ENCODE results near the gene MBD6. TPM values are rescaled to one million over a fixed set of nuclear protein-coding genes. Genes with fewer than 3 reads are reported as not detected.
"Not testable (repeated sequence)": the region's sequence is repeated elsewhere in the genome, so short reads cannot be mapped to it uniquely, and the experiment has no call there.

The MBD6 gene
- total and polyA plus RNA-seq, 3 experiments from 2014 or later: 4.2 to 54.7 (median 49.0) TPM

DNA sequence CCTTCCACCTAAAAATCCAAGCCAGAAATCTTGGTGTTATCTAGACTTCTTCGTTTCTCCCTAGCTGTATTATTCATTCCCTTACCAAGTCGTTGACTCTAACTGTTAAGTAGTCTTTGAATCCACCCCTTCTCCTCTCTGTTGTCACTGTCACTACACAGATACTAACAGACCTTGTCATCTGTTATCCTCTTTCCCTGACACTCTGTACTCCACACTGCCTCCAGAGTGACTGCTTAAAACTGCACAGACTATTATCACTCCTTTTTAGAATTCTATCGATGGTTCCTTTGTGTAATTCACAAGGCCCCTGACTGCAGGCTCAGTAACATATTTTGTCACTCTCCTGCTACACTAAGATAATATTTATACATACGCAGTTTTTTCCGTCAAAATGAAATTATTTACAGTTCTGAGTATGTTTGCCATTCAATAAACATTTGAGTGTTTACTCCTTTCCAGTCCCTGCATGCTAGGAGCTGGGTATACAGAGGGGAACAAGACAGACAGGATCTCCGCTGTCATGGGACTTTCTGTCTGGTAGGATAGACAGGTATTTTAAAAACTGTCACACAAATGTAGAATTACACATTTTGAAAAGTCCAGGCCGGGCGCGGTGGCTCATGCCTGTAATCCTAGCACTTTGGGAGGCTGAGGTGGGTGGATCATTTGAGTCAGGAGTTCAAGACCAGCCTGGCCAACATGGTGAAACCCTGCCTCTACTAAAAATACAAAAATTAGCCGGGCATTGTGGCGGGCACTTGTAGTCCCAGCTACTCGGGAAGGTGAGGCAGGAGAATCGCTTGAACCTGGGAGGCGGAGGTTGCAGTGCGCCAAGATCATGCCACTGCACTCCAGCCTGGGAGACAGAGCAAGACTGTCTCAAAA, 31.0 kb upstream of the MBD6 start:
- Mint-ChIP-seq H3K4me3 (peak overlapping the region in 2 of 7 donors; percentile 16 to 84), H3K4me1 (peaks cover 27 to 39% (median 30%) of the 10 kb centered on the region in 3 donors), H3K36me3 (peaks cover 5 to 68% (median 14%) of the 10 kb centered on the region in 3 donors), H3K27ac (peak overlapping the region in 6 of 8 donors; percentile 2 to 80 (median 35)), H3K27me3 (no peaks in the 10 kb centered on the region), H3K9me3 (no peaks in the 10 kb centered on the region)
- DNase-seq: no peak
- Histone ChIP-seq H3K27me3 (ENCODE audit: insufficient read depth, low read length, poor library complexity, severe bottlenecking) (no peaks in the 10 kb centered on the region), H3K4me1 (ENCODE audit: insufficient read depth, low read length) (peaks cover 19% of the 10 kb centered on the region), H3K4me3 (ENCODE audit: low read length) (no peak overlapping the region), H3K9me3 (ENCODE audit: low read length) (no peaks in the 10 kb centered on the region), H3K36me3 (ENCODE audit: insufficient read depth, low read length) (peaks cover 35% of the 10 kb centered on the region), H3K27ac (ENCODE audit: low read depth, low read length) (no peak overlapping the region)
- ChIA-PET CTCF (interaction anchor here (0.7 to 1.4 kb wide), 3 partner anchors 9 to 33 kb away, joined by 3 read pairs; partner anchors contain the start of gene GLI1), POLR2A (no interaction called here)

- peak overlapping the region in 1 of 8 donors; percentile 54 for H3K27ac Mint-ChIP-seq
- H3K4me1 ChIP-seq (ENCODE audit: insufficient read depth, low read length); H3K9me3 Mint-ChIP-seq; H3K4me3 Mint-ChIP-seq; H3K4me3 ChIP-seq (ENCODE audit: low read length); H3K27me3 ChIP-seq (ENCODE audit: insufficient read depth, low read length, poor library complexity, severe bottlenecking); H3K4me1 Mint-ChIP-seq; DNase-seq; CTCF ChIA-PET; H3K27ac ChIP-seq (ENCODE audit: low read depth, low read length); H3K9me3 ChIP-seq (ENCODE audit: low read length); H3K27me3 Mint-ChIP-seq; POLR2A ChIA-PET: not testable (repeated sequence)
- H3K36me3 ChIP-seq (ENCODE audit: insufficient read depth, low read length): peaks cover 45% of the 10 kb centered on the region
- peaks cover 10 to 76% (median 24%) of the 10 kb centered on the region in 3 donors for H3K36me3 Mint-ChIP-seq
These were observed 27.4 kb upstream of the MBD6 start for GRCh38 chr12:57495051-57495701.

DNA sequence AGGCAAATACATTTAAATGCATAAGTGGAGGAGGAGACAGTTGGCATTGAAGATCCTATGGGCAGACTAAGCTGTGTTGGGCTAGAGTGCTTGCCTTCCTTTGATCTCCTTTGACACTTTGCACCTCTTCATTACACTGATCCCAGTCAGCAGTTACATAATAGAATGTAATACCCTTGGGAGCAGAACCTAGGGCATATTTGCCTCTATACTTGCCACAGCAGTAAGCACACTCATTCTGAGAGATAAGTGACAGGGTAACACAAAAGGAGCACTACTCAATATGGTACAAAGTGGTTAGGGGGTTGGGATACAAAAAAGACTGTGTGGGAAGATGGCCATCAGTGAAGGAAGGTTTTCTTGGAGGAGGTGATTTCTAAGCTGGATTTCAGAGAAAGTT, 25.8 kb upstream of the MBD6 start:
- no peak overlapping the region for H3K27ac ChIP-seq (ENCODE audit: low read depth, low read length)
- Mint-ChIP-seq H3K4me1 (peaks cover 0 to 5% (median 3%) of the 10 kb centered on the region in 3 donors), H3K27ac (peak overlapping the region in 5 of 8 donors; percentile 1 to 66 (median 7)), H3K9me3 (no peaks in the 10 kb centered on the region), H3K4me3 (no peak overlapping the region), H3K27me3 (no peaks in the 10 kb centered on the region), H3K36me3 (peaks cover 19 to 75% (median 27%) of the 10 kb centered on the region in 3 donors)
- peaks cover 43% of the 10 kb centered on the region for H3K36me3 ChIP-seq (ENCODE audit: insufficient read depth, low read length)
- H3K27me3 ChIP-seq (ENCODE audit: insufficient read depth, low read length, poor library complexity, severe bottlenecking): no peaks in the 10 kb centered on the region
- no peak overlapping the region for H3K4me3 ChIP-seq (ENCODE audit: low read length)
- ChIA-PET POLR2A (no interaction called here), CTCF (interaction anchor here (1.0 to 1.2 kb wide), 2 partner anchors 35 to 97 kb away, joined by 3 read pairs; no protein-coding TSS in a partner anchor)
- H3K4me1 ChIP-seq (ENCODE audit: insufficient read depth, low read length): no peaks in the 10 kb centered on the region
- DNase-seq: no peak
- H3K9me3 ChIP-seq (ENCODE audit: low read length): no peaks in the 10 kb centered on the region

- no peak overlapping the region for H3K27ac ChIP-seq (ENCODE audit: low read depth, low read length)
- H3K4me1 ChIP-seq (ENCODE audit: insufficient read depth, low read length): no peaks in the 10 kb centered on the region
- H3K4me1 Mint-ChIP-seq: peaks cover 0 to 5% (median 5%) of the 10 kb centered on the region in 3 donors
- H3K36me3 ChIP-seq (ENCODE audit: insufficient read depth, low read length): peaks cover 43% of the 10 kb centered on the region
- H3K27me3 Mint-ChIP-seq: no peaks in the 10 kb centered on the region
- peaks cover 19 to 75% (median 28%) of the 10 kb centered on the region in 3 donors for H3K36me3 Mint-ChIP-seq
- no peaks in the 10 kb centered on the region for H3K9me3 ChIP-seq (ENCODE audit: low read length)
- no peaks in the 10 kb centered on the region for H3K9me3 Mint-ChIP-seq
- ChIA-PET CTCF (interaction anchor here (1.0 to 1.2 kb wide), 2 partner anchors 35 to 96 kb away, joined by 3 read pairs; no protein-coding TSS in a partner anchor), POLR2A (no interaction called here)
- H3K4me3 ChIP-seq (ENCODE audit: low read length): no peak overlapping the region
- H3K4me3 Mint-ChIP-seq: no peak overlapping the region
- no peaks in the 10 kb centered on the region for H3K27me3 ChIP-seq (ENCODE audit: insufficient read depth, low read length, poor library complexity, severe bottlenecking)
- DNase-seq: no peak
- peak overlapping the region in 6 of 8 donors; percentile 7 to 66 (median 52) for H3K27ac Mint-ChIP-seq
These were observed 25.1 kb upstream of the MBD6 start for GRCh38 chr12:57497223-57498131.

DNA sequence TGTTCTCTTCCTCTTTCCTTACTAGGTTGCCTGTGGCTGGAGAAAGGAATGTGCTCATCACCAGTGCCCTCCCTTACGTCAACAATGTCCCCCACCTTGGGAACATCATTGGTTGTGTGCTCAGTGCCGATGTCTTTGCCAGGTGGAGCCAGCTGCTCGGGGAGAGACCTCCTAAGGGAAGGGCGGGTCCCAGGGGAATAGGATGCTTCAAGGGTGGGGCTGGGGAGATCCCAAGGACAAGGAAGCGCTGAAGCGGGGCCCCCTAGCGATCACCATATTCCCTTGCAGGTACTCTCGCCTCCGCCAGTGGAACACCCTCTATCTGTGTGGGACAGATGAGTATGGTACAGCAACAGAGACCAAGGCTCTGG, 24.5 kb upstream of the MBD6 start:
- peaks cover 0 to 5% (median 0%) of the 10 kb centered on the region in 3 donors for H3K4me1 Mint-ChIP-seq
- H3K9me3 Mint-ChIP-seq: no peaks in the 10 kb centered on the region
- Histone ChIP-seq H3K9me3 (ENCODE audit: low read length) (no peaks in the 10 kb centered on the region), H3K36me3 (ENCODE audit: insufficient read depth, low read length) (peaks cover 40% of the 10 kb centered on the region), H3K27ac (ENCODE audit: low read depth, low read length) (no peak overlapping the region), H3K4me3 (ENCODE audit: low read length) (no peak overlapping the region), H3K27me3 (ENCODE audit: insufficient read depth, low read length, poor library complexity, severe bottlenecking) (no peaks in the 10 kb centered on the region), H3K4me1 (ENCODE audit: insufficient read depth, low read length) (no peaks in the 10 kb centered on the region)
- no peak overlapping the region for H3K4me3 Mint-ChIP-seq
- H3K27ac Mint-ChIP-seq: peak overlapping the region in 3 of 8 donors; percentile 32 to 70 (median 43)
- no peak for DNase-seq
- ChIA-PET CTCF (no interaction called here), POLR2A (no interaction called here)
- H3K36me3 Mint-ChIP-seq: peaks cover 14 to 72% (median 27%) of the 10 kb centered on the region in 3 donors
- H3K27me3 Mint-ChIP-seq: peaks cover 0 to 1% of the 10 kb centered on the region in 2 donors

- no peak overlapping the region for H3K4me3 ChIP-seq (ENCODE audit: low read length)
- Mint-ChIP-seq H3K9me3 (no peaks in the 10 kb centered on the region), H3K36me3 (peaks cover 14 to 77% (median 27%) of the 10 kb centered on the region in 3 donors), H3K27me3 (peaks cover 0 to 2% of the 10 kb centered on the region in 2 donors), H3K4me1 (peaks cover 0 to 5% (median 0%) of the 10 kb centered on the region in 3 donors), H3K27ac (peak overlapping the region in 2 of 8 donors; percentile 48 to 63), H3K4me3 (no peak overlapping the region)
- H3K4me1 ChIP-seq (ENCODE audit: insufficient read depth, low read length): no peaks in the 10 kb centered on the region
- H3K36me3 ChIP-seq (ENCODE audit: insufficient read depth, low read length): peaks cover 40% of the 10 kb centered on the region
- H3K27ac ChIP-seq (ENCODE audit: low read depth, low read length): no peak overlapping the region
- H3K27me3 ChIP-seq (ENCODE audit: insufficient read depth, low read length, poor library complexity, severe bottlenecking): no peaks in the 10 kb centered on the region
- no peak for DNase-seq
- ChIA-PET POLR2A (no interaction called here), CTCF (no interaction called here)
- no peaks in the 10 kb centered on the region for H3K9me3 ChIP-seq (ENCODE audit: low read length)
These were observed 24.1 kb upstream of the MBD6 start for GRCh38 chr12:57498571-57498970.

DNA sequence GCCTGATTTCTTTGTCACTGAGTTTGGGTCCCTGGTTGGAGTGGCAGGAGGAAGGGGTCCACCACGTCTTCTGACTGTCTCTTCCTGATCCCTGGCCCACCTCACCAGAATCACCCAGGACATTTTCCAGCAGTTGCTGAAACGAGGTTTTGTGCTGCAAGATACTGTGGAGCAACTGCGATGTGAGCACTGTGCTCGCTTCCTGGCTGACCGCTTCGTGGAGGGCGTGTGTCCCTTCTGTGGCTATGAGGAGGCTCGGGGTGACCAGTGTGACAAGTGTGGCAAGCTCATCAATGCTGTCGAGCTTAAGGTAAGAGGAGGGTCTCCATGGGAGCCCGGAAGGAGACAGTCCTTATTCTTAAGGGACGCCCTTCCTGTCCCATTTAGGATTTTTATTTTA, 22.4 kb upstream of the MBD6 start:
- H3K9me3 Mint-ChIP-seq: no peaks in the 10 kb centered on the region
- CTCF ChIA-PET: interaction anchor here (1.1 to 1.4 kb wide), 2 partner anchors 42 to 405 kb away, joined by 3 read pairs; no protein-coding TSS in a partner anchor

More for the DNA sequence above, 22.4 kb upstream of the MBD6 start:
- Histone ChIP-seq H3K4me1 (ENCODE audit: insufficient read depth, low read length) (no peaks in the 10 kb centered on the region), H3K27ac (ENCODE audit: low read depth, low read length) (no peak overlapping the region), H3K36me3 (ENCODE audit: insufficient read depth, low read length) (peaks cover 47% of the 10 kb centered on the region), H3K4me3 (ENCODE audit: low read length) (no peak overlapping the region), H3K27me3 (ENCODE audit: insufficient read depth, low read length, poor library complexity, severe bottlenecking) (no peaks in the 10 kb centered on the region), H3K9me3 (ENCODE audit: low read length) (no peaks in the 10 kb centered on the region)
- POLR2A ChIA-PET: no interaction called here
- Mint-ChIP-seq H3K4me1 (peaks cover 0 to 5% (median 0%) of the 10 kb centered on the region in 3 donors), H3K27me3 (peaks cover 0 to 2% of the 10 kb centered on the region in 2 donors), H3K4me3 (no peak overlapping the region), H3K36me3 (peaks cover 14 to 81% (median 33%) of the 10 kb centered on the region in 3 donors), H3K27ac (peak overlapping the region in 3 of 8 donors; percentile 36 to 68 (median 53))
- DNase-seq: no peak

Measured in CD8-positive, alpha-beta memory T cell (primary cell).